Body of pancreas (tissue), 4 donors: ENCODE results near the gene ADAMTSL3. TPM values are rescaled to one million over a fixed set of nuclear protein-coding genes. Genes with fewer than 3 reads are reported as not detected.

ENCODE experiments used
- ATAC-seq: fragments of 150-250 bp; one replicate; pipeline ENCODE4 v1.9.1; 2016
- DNase-seq, 4 donors: peaks; one replicate each; pipeline ENCODE4 v3.0.0-alpha.2; 2019
- H3K27ac ChIP-seq, 4 donors: fragments of 200-600 bp; sonication (generic); 1 replicate in 3 of 4; 2 replicates in 1 of 4; pipeline versions ENCODE4 v1.5.1 to v1.6.1; 2016 to 2019; ENCODE audit warnings: mild to moderate bottlenecking in 1 of 4, mixed read lengths in 1 of 4, moderate library complexity in 1 of 4
- H3K27me3 ChIP-seq, 2 donors: fragments of 200-600 bp; sonication (generic); one replicate each; pipeline ENCODE4 v1.6.0; 2016; ENCODE audit warnings: mild to moderate bottlenecking in 1 of 2
- H3K36me3 ChIP-seq, 2 donors: fragments of 200-600 bp; sonication (generic); replicated peaks in 1 of 2; 2 replicates each; pipeline ENCODE4 v1.5.1; 2016; ENCODE audit warnings: low read depth in 2 of 2; ENCODE audit not compliant: insufficient read depth in 1 of 2
- H3K4me1 ChIP-seq: fragments of 200-600 bp; sonication (generic); one replicate; pipeline ENCODE4 v1.6.0; 2016
- H3K4me3 ChIP-seq, 2 donors: fragments of 200-600 bp; sonication (generic); 1 replicate in 1 of 2; 2 replicates in 1 of 2; pipeline ENCODE4 v1.5.1; 2016 to 2019
- H3K9me3 ChIP-seq, 3 donors: fragments of 200-600 bp; sonication (generic); 1 replicate in 2 of 3; 2 replicates in 1 of 3; pipeline ENCODE4 v1.5.1; 2016
- POLR2A ChIP-seq, 3 donors: fragments of 450-650 bp; IDR thresholded peaks; one replicate each; pipeline ENCODE4 v1.6.1; 2016; ENCODE audit warnings: antibody characterized with exemption in 3 of 3, mild to moderate bottlenecking in 2 of 3
- WGBS, 2 donors: methylation state at CpG; one replicate each; pipeline ENCODE4 v1.1.5; 2017; 5-methylcytosine and 5-hydroxymethylcytosine counted together
- intact Hi-C: fragments of 100-400 bp; cut with DNase I; formaldehyde crosslinking; loops from one replicate; pipeline ENCODE4 v1.15.1; 2023
- total RNA-seq, 2 donors: library from RNA; depleted of rRNA; stranded (reverse); fragments of >200 nt; gene quantifications; one replicate each; pipeline ENCODE4 v1.1.0, GENCODE V29; 2016
- TF ChIP-seq, protein P1 (sequence below), 7 experiments: fragments of 450-650 bp in 4 of 7; fragments of 200-600 bp in 3 of 7; sonication (generic) in 3 of 7; IDR thresholded peaks; one replicate each; pipeline ENCODE4 v1.5.1; 2016 to 2019; ENCODE audit warnings: antibody characterized with exemption in 7 of 7

Gene ADAMTSL3
- total RNA-seq, 2 donors from 2014 or later: 7.8 to 10.2 TPM

DNA sequence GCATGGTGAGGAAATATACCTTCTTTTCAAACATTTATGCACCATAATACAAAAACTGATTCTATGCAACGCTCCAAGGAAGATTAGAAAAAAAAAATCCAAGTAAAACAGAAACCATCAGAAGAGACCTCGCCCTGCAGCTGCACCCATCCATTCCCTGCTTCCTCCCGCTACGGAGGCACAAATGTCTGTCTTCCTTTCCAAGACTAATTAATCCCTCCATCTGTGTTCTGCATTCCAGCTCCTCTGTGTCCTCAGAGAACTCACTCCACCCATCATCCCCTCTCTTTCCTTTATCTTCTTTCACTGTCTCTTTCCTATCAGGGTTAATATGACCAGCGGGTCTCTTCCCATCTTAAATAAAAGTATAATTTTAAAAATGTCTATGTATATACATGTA lies 196.1 kb downstream of the ADAMTSL3 start:
- WGBS, 2 donors: 82 to 85% methylated on average over 5 of the region's 5 CpGs
- H3K27me3 ChIP-seq: no peaks in the 10 kb centered on the region
- no peak for TF ChIP-seq POLR2A (IDR thresholded peaks at IDR 0.05)
- TF ChIP-seq, protein P1, sequence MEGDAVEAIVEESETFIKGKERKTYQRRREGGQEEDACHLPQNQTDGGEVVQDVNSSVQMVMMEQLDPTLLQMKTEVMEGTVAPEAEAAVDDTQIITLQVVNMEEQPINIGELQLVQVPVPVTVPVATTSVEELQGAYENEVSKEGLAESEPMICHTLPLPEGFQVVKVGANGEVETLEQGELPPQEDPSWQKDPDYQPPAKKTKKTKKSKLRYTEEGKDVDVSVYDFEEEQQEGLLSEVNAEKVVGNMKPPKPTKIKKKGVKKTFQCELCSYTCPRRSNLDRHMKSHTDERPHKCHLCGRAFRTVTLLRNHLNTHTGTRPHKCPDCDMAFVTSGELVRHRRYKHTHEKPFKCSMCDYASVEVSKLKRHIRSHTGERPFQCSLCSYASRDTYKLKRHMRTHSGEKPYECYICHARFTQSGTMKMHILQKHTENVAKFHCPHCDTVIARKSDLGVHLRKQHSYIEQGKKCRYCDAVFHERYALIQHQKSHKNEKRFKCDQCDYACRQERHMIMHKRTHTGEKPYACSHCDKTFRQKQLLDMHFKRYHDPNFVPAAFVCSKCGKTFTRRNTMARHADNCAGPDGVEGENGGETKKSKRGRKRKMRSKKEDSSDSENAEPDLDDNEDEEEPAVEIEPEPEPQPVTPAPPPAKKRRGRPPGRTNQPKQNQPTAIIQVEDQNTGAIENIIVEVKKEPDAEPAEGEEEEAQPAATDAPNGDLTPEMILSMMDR (IDR thresholded peaks at IDR 0.05): no peak
- no peak overlapping the region for H3K4me3 ChIP-seq
- DNase-seq: no peak
- H3K36me3 ChIP-seq: no peaks in the 10 kb centered on the region
- no peak overlapping the region for H3K27ac ChIP-seq
- no peaks in the 10 kb centered on the region for H3K9me3 ChIP-seq
- no peak for ATAC-seq
- intact Hi-C loops: no loop called here
- peaks cover 9% of the 10 kb centered on the region for H3K4me1 ChIP-seq

DNA sequence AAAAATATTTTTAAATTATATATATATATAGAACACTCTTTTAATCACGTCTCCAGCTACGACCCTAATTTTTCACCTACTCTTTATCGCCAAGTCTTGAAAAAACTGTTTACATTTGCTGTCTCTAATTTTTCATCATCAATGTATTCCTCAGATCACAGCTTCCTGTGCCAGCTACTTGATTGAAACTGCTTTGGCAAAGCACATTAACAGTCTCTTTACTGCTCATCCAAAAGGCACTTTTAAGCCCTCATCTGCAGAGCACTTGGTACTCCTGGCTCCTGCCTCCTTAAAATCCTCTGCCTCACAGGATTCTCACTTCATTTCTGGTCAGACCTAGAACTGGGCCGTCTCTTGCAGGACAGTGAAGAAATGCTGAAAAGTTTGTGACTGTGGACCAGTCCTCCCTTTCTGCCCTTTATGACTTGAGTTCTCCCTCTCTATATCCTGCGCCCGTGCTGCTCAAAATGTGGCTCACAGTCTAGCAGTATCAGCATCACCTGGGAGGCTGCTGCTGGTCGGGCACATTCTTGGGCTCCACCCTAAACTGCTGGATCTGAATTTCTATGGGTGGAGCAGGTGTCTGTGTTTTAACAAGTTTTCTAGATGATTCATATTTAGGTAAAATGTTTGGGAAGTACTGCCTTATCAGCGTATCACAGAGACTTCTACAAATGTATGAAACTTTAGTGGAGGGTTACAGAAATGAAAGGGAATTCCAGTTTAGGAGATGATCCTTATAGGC lies 196.8 kb downstream of the ADAMTSL3 start:
- no peak overlapping the region for H3K27ac ChIP-seq
- no peak for ATAC-seq
- TF ChIP-seq, protein P1 (IDR thresholded peaks at IDR 0.05): no peak
- no peak for TF ChIP-seq POLR2A (IDR thresholded peaks at IDR 0.05)
- H3K36me3 ChIP-seq: no peaks in the 10 kb centered on the region
- H3K4me3 ChIP-seq: no peak overlapping the region
- intact Hi-C loops: no loop called here
- H3K27me3 ChIP-seq: no peaks in the 10 kb centered on the region
- no peak for DNase-seq
- peaks cover 16% of the 10 kb centered on the region for H3K4me1 ChIP-seq
- H3K9me3 ChIP-seq: no peaks in the 10 kb centered on the region
- 76 to 79% methylated on average over 8 of the region's 8 CpGs for WGBS, 2 donors

DNA sequence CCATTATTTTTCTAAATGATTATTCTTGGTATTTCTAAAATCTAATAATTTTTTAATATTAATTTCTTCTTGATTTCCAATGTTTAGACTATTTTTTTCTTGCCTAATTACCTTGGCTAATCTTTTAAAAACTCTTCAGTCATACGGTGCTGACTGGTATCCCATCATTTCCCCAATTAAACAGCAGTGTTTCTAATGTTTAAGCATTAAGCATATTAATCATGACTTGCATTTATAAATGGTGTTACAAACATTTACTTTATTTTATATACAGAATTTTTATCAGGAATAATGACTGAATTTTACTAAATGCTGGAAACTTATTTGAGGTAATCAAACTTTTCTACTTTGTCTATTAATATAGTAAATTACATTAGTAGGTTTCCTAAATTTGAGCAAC lies 199.3 kb downstream of the ADAMTSL3 start:
- Histone ChIP-seq H3K36me3 (no peaks in the 10 kb centered on the region), H3K9me3 (no peaks in the 10 kb centered on the region), H3K27ac (no peak overlapping the region), H3K4me3 (no peak overlapping the region), H3K4me1 (peaks cover 20% of the 10 kb centered on the region), H3K27me3 (no peaks in the 10 kb centered on the region)
- TF ChIP-seq, protein P1 (IDR thresholded peaks at IDR 0.05): no peak
- no peak for TF ChIP-seq POLR2A (IDR thresholded peaks at IDR 0.05)
- ATAC-seq (no peak), DNase-seq (no peak)
- WGBS, 2 donors: 93 to 94% methylated on average over 1 of the region's 1 CpG
- intact Hi-C loops: no loop called here

DNA sequence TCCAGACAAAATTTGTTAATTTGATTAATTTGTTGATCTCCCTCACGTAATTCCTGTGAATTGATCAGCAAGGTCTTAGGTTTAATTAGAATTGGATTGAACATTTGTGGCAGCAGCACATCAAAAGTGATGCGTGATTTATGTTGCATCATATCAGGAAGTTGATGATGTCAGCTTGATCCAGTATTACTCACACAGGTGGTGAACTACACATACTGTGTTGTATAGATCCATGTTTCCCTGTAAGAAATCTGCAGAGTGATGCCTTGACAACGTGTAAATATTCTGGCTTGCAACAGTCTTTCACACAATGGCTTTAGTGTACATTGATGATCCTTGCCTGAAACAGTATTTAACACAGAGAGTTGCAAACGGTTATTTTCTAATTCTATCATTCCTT lies 200.4 kb downstream of the ADAMTSL3 start:
- Histone ChIP-seq H3K4me1 (peaks cover 20% of the 10 kb centered on the region), H3K4me3 (no peak overlapping the region), H3K27ac (peak overlapping the region in 3 of 4 donors; percentile 44 to 79 (median 64)), H3K27me3 (no peaks in the 10 kb centered on the region), H3K36me3 (no peaks in the 10 kb centered on the region), H3K9me3 (no peaks in the 10 kb centered on the region)
- 68 to 76% methylated on average over 4 of the region's 4 CpGs for WGBS, 2 donors
- ATAC-seq: peak; percentile 43
- TF ChIP-seq POLR2A (IDR thresholded peaks at IDR 0.05): no peak
- TF ChIP-seq, protein P1 (IDR thresholded peaks at IDR 0.05): no peak
- intact Hi-C loops: no loop called here
- DNase-seq: no peak
